Thoracic aorta (tissue), 2 donors: ENCODE results near the gene ATXN10. TPM values are rescaled to one million over a fixed set of nuclear protein-coding genes. Genes with fewer than 3 reads are reported as not detected.

ENCODE experiments used
- ATAC-seq: fragments of 150-250 bp; one replicate; pipeline ENCODE4 v1.8.0; 2017; ENCODE audit warnings: low read depth; ENCODE audit not compliant: insufficient number of reproducible peaks, low FRiP score
- DNase-seq: peaks from one replicate; pipeline ENCODE4 v3.0.0-alpha.2; 2020; ENCODE audit warnings: low spot score
- H3K27ac ChIP-seq, 2 donors: fragments of 200-600 bp; sonication (generic); 1 replicate in 1 of 2; 2 replicates in 1 of 2; pipeline ENCODE4 v1.5.1; 2016; ENCODE audit warnings: mild to moderate bottlenecking in 2 of 2, moderate library complexity in 2 of 2
- H3K27me3 ChIP-seq: fragments of 200-600 bp; sonication (generic); replicated peaks from 2 replicates; pipeline ENCODE4 v1.6.0; 2016; ENCODE audit warnings: mild to moderate bottlenecking; ENCODE audit not compliant: insufficient read depth
- H3K36me3 ChIP-seq: fragments of 200-600 bp; sonication (generic); one replicate; pipeline ENCODE4 v1.5.1; 2016
- H3K4me1 ChIP-seq, 2 donors: fragments of 200-600 bp; sonication (generic); 1 replicate in 1 of 2; 2 replicates in 1 of 2; pipeline versions ENCODE4 v1.5.1 to v1.6.0; 2016; ENCODE audit warnings: low read depth in 2 of 2, mild to moderate bottlenecking in 1 of 2; ENCODE audit not compliant: control insufficient read depth in 1 of 2
- H3K4me3 ChIP-seq: fragments of 200-600 bp; sonication (generic); 2 replicates; pipeline ENCODE4 v1.5.1; 2016; ENCODE audit warnings: mild to moderate bottlenecking
- H3K9me3 ChIP-seq: fragments of 200-600 bp; sonication (generic); 2 replicates; pipeline ENCODE4 v1.5.1; 2016
- CTCF ChIP-seq: fragments of 200-600 bp; sonication (generic); IDR thresholded peaks from one replicate; pipeline ENCODE4 v1.5.1; 2019; ENCODE audit warnings: antibody characterized with exemption
- total RNA-seq, 2 donors: library from RNA; depleted of rRNA; stranded (reverse); fragments of >200 nt; gene quantifications; one replicate each; pipeline versions ENCODE4 v1.1.0 to v1.2.3, GENCODE V29; 2016

ATXN10 gene
- total RNA-seq, 2 donors from 2014 or later = 52.9 to 164 TPM

- H3K4me3 ChIP-seq = no peak overlapping the region
- H3K9me3 ChIP-seq = no peaks in the 10 kb centered on the region
- no peak overlapping the region for H3K27ac ChIP-seq
- TF ChIP-seq CTCF = no peak
- no peak for ATAC-seq
- no peaks in the 10 kb centered on the region for H3K36me3 ChIP-seq
- peaks cover 0 to 2% of the 10 kb centered on the region in 2 donors for H3K4me1 ChIP-seq
- no peaks in the 10 kb centered on the region for H3K27me3 ChIP-seq
- DNase-seq = no peak
Measured at GRCh38 chr22:45640291-45640940, 31.2 kb upstream of the ATXN10 start.

GRCh38 chr22:45640941-45641621 is 30.6 kb upstream of the ATXN10 start:
- Histone ChIP-seq H3K36me3 (no peaks in the 10 kb centered on the region), H3K27me3 (no peaks in the 10 kb centered on the region), H3K9me3 (no peaks in the 10 kb centered on the region), H3K4me1 (peaks cover 0 to 8% of the 10 kb centered on the region in 2 donors), H3K4me3 (no peak overlapping the region), H3K27ac (no peak overlapping the region)
- no peak for TF ChIP-seq CTCF
- DNase-seq = no peak
- no peak for ATAC-seq

DNA sequence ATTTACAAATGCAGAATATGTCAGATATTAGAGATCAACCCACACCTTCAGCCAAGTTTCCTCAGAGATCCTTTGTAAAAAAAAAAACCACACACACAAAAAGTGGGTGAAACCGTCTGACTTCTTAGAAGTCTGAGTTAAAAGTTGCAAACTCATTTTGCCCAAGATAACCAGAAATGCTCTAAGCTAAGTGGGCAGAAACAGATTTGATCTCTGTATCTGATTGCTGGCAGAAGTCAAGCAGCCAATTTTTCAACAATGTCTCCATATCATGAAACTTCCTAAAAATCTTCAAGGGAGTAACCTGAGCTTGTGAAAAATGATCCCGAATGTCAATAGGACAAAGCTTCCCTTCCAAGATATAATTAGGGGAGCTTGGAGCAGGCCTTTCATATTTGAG is 28.6 kb upstream of the ATXN10 start:
- Histone ChIP-seq H3K27me3 (no peaks in the 10 kb centered on the region), H3K4me1 (peaks cover 0 to 8% of the 10 kb centered on the region in 2 donors), H3K4me3 (no peak overlapping the region), H3K36me3 (no peaks in the 10 kb centered on the region), H3K27ac (no peak overlapping the region), H3K9me3 (no peaks in the 10 kb centered on the region)
- TF ChIP-seq CTCF = no peak
- ATAC-seq (no peak), DNase-seq (no peak)

DNA sequence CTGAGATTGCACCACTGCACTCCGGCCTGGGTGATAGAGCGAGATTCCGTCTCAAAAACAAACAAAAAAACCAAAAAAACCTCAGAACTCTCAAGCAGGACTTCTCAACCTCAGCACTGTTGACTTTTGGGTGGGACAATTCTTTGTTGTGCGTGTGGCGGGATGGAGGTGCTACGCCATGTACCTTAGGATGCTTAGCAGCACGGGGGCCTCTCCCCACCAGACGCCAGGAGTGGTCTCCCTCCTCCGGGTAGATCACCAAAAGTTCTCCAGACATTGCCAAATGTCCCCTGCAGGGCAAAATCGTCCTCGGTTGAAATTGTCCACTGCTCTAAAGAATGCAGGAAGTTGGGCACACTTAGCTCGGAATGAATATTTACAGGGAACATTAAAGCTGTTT is 26.9 kb upstream of the ATXN10 start:
- H3K4me3 ChIP-seq = no peak overlapping the region
- no peaks in the 10 kb centered on the region for H3K27me3 ChIP-seq
- DNase-seq = no peak
- H3K27ac ChIP-seq = no peak overlapping the region
- H3K4me1 ChIP-seq = peaks cover 0 to 8% of the 10 kb centered on the region in 2 donors
- ATAC-seq = no peak
- H3K36me3 ChIP-seq = no peaks in the 10 kb centered on the region
- H3K9me3 ChIP-seq = no peaks in the 10 kb centered on the region
- no peak for TF ChIP-seq CTCF

DNA sequence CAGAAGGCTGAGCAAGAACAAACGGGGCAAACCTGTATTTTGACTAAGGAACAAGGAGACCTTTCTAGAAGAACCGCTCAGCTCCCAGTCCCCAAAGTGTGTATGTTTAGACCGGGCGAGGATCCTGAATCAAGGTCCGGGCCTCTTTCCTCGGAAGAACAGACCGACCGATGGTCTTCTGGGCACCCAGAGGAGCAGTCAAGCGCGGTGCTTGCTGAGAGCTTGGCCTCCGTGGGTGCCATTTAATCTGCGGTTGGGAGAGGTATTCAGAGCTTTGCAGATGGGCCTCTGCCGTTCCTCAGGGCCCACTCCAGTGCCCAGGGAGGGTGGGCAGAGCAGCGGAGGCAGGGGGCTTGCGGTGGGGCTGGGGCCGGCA is 26.5 kb upstream of the ATXN10 start:
- no peak for DNase-seq
- H3K4me3 ChIP-seq = no peak overlapping the region
- ATAC-seq = no peak
- no peaks in the 10 kb centered on the region for H3K9me3 ChIP-seq
- no peaks in the 10 kb centered on the region for H3K36me3 ChIP-seq
- H3K4me1 ChIP-seq = peaks cover 0 to 8% of the 10 kb centered on the region in 2 donors
- no peak overlapping the region for H3K27ac ChIP-seq
- TF ChIP-seq CTCF = no peak
- no peaks in the 10 kb centered on the region for H3K27me3 ChIP-seq
